ENCODE results near the gene C19orf81. TPM values are rescaled to one million over a fixed set of nuclear protein-coding genes. Genes with fewer than 3 reads are reported as not detected.

Gene C19orf81
- total RNA-seq, 4 donors from 2014 or later = not detected

DNA sequence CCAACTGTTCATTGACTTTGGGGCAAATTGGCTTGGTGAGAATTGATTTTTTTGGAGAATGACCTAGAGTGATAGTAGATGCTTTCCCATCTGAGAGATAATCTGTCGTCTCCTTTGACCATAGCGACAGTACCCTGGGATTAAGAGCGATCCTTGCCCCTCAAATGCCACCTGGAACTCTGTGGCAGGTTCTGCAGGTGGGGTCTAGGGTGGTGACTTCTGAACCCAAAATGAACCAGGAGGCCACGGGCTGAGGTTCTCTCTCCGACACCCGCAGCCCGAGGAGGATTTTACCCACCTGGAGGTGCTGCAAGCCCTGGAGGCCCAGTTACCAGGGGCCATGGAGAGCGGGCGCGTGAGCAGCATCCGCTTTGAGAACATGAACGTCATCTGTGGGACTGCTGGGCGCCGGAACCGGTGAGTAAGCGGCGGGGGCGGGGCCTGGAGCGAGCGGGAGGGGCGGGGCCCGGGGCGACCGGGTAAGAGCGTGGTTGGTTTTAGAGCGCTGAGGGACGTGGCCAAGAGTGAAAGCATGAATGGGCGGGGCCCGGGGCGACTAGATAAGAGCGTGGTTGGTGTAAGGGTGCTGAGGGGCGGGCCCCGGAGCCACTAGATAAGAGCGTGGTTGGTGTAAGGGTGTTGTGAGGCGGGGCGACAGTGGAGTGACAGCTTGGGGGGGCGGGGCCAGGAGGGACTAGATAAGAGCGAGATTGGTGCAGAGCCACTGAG is 8.6 kb downstream of the C19orf81 start:
- H3K9me3 ChIP-seq = no peaks in the 10 kb centered on the region
- TF ChIP-seq, protein P1, sequence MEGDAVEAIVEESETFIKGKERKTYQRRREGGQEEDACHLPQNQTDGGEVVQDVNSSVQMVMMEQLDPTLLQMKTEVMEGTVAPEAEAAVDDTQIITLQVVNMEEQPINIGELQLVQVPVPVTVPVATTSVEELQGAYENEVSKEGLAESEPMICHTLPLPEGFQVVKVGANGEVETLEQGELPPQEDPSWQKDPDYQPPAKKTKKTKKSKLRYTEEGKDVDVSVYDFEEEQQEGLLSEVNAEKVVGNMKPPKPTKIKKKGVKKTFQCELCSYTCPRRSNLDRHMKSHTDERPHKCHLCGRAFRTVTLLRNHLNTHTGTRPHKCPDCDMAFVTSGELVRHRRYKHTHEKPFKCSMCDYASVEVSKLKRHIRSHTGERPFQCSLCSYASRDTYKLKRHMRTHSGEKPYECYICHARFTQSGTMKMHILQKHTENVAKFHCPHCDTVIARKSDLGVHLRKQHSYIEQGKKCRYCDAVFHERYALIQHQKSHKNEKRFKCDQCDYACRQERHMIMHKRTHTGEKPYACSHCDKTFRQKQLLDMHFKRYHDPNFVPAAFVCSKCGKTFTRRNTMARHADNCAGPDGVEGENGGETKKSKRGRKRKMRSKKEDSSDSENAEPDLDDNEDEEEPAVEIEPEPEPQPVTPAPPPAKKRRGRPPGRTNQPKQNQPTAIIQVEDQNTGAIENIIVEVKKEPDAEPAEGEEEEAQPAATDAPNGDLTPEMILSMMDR (IDR thresholded peaks at IDR 0.05 in 4 of 5, conservative IDR thresholded peaks at IDR 0.05 in 1 of 5) = no peak
- no peak for TF ChIP-seq POLR2A (IDR thresholded peaks at IDR 0.05)
- ATAC-seq = peak in 1 of 2 donors; percentile 62
- H3K36me3 ChIP-seq = no peaks in the 10 kb centered on the region
- peak; percentile 16 to 39 for DNase-seq
- H3K4me1 ChIP-seq = no peaks in the 10 kb centered on the region
- in situ Hi-C loops (cut with MboI; ENCODE audit: low sequenced_read_pairs in 4 of 4) = no loop called here
- H3K27me3 ChIP-seq = peaks cover 37 to 50% (median 42%) of the 10 kb centered on the region in 3 donors
- no peak overlapping the region for H3K27ac ChIP-seq
- peak overlapping the region in 1 of 4 donors; percentile 15 for H3K4me3 ChIP-seq
- intact Hi-C loops (cut with DNase I; ENCODE audit: low total_unique reads) = no loop called here

DNA sequence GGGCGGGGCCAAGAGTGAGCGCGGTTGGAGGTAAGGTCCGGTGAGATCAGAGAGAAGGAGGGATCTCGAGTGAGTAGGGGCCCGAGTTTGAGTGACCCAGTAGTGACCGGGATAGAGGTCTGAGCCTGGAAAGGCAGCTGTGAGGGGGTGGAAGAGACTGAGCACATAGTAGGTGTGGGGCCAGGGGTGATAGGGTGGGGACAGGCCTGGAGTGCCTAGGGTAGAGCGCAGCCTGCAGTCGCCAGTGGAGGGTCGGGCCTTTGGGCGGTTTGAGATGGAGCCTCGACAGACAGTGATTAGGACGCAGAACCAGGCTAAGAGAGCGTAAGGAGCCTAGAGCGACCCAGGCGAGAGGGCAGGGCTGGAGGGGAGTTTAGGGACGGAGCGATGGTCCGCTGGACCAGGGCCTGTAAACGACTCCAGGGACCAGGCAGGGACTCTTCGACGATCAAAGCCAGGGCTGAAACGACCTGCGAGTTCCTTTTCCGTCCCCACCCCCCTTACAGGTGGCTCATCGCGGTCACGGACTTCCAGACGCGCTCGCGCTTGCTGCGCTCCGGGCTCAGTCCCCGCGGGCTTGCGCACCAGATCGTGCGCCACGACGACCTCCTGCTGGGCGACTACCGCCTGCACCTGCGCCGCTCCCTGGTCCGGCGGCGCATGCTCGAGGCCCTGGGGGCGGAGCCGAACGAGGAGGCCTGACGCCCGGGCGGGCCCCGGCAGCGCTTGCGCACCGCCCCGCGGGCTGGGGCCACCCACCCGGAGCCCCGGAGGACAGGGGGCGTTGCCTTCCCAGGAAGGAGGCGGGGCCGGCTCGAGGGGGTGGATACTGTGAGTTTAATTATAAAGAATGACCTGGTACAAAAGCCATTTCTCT is 9.4 kb downstream of the C19orf81 start:
- Histone ChIP-seq H3K27me3 (peaks cover 37 to 50% (median 42%) of the 10 kb centered on the region in 3 donors), H3K27ac (no peak overlapping the region), H3K9me3 (no peaks in the 10 kb centered on the region), H3K4me3 (peak overlapping the region in 1 of 4 donors; percentile 15), H3K36me3 (no peaks in the 10 kb centered on the region), H3K4me1 (no peaks in the 10 kb centered on the region)
- DNase-seq (no peak), ATAC-seq (no peak)
- in situ Hi-C loops (cut with MboI; ENCODE audit: low sequenced_read_pairs in 4 of 4) (no loop called here), intact Hi-C loops (cut with DNase I; ENCODE audit: low total_unique reads) (no loop called here)
- TF ChIP-seq POLR2A (IDR thresholded peaks at IDR 0.05) = no peak
- TF ChIP-seq, protein P1 (IDR thresholded peaks at IDR 0.05 in 4 of 5, conservative IDR thresholded peaks at IDR 0.05 in 1 of 5) = no peak

DNA sequence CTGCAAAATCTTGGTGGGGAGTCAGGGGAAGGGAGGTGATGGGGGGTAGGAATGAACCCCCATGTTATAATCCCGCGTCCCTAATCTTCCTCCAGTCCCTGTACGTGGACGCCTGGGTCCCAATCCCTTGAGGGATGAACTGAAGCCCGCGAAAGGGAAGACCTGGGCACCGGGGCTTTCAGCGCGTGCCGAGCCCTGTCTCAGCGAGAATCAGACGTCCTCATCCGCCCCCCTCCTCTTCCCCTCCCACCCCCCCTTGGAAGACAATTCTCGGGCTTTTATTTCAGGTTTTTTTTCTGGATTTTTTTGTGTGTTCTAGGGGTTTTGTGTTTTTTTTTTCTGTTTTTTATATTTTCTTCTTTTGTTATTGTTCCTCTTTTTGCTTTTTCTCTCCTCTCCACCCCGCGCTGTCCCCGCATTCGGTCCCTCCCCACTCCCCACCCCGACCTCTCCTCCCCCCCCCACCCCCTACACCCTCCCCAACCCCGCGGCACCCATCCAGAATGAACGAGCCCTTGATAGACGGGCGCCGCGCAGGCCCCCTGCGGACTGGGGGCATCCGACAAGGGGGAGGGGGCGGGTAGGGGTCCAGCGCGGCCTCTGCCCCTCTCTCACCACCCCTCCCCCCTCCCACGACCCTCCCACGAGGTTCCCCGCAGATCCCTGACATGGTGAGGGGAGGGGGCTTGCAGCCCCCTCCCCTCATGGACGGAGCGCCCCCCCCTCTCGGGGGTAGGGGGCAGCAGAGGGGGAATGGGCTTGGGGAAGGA is 10.3 kb downstream of the C19orf81 start:
- no peak overlapping the region for H3K27ac ChIP-seq
- in situ Hi-C loops (cut with MboI; ENCODE audit: low sequenced_read_pairs in 4 of 4) = no loop called here
- intact Hi-C loops (cut with DNase I; ENCODE audit: low total_unique reads) = no loop called here
- no peak for ATAC-seq
- H3K9me3 ChIP-seq = no peaks in the 10 kb centered on the region
- no peak for DNase-seq
- H3K4me1 ChIP-seq = no peaks in the 10 kb centered on the region
- no peaks in the 10 kb centered on the region for H3K36me3 ChIP-seq
- H3K27me3 ChIP-seq = peaks cover 38 to 50% (median 42%) of the 10 kb centered on the region in 3 donors
- TF ChIP-seq, protein P1 (IDR thresholded peaks at IDR 0.05 in 4 of 5, conservative IDR thresholded peaks at IDR 0.05 in 1 of 5) = no peak
- no peak for TF ChIP-seq POLR2A (IDR thresholded peaks at IDR 0.05)
- no peak overlapping the region for H3K4me3 ChIP-seq

DNA sequence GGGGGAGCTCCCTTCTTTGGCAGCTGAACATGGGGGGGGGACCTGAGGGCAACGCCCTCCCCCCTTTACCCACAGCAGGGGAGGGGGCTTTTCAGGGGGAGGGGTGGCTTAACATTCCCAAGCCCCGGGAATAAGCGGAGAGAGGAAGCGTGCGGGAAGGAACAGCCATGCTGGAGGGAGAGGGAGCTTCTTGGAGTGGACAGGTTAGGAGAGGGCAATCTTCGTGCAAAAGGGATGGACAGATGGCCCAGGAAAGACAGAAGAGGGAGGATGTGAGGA is 10.8 kb downstream of the C19orf81 start:
- ATAC-seq = no peak
- intact Hi-C loops (cut with DNase I; ENCODE audit: low total_unique reads) = no loop called here
- TF ChIP-seq, protein P1 (IDR thresholded peaks at IDR 0.05 in 4 of 5, conservative IDR thresholded peaks at IDR 0.05 in 1 of 5) = no peak
- no peak for TF ChIP-seq POLR2A (IDR thresholded peaks at IDR 0.05)
- Histone ChIP-seq H3K4me1 (no peaks in the 10 kb centered on the region), H3K27ac (no peak overlapping the region), H3K4me3 (no peak overlapping the region), H3K9me3 (no peaks in the 10 kb centered on the region), H3K27me3 (peaks cover 38 to 48% (median 40%) of the 10 kb centered on the region in 3 donors), H3K36me3 (no peaks in the 10 kb centered on the region)
- in situ Hi-C loops (cut with MboI; ENCODE audit: low sequenced_read_pairs in 4 of 4) = no loop called here
- no peak for DNase-seq
